NOMO-1 treated with DMSO at 0.1 percent for 48 hours (cell line): Measurements from ENCODE around the gene TNFSF18.
A peak's percentile ranks its signal among the peaks of the same experiment; 100 is the strongest.
"Not testable (repeated sequence)": the region's sequence is repeated elsewhere in the genome, so short reads cannot be mapped to it uniquely, and the experiment has no call there.

Source experiments
- DNase-seq: peaks from one replicate; lab custom pipeline; 2025; ENCODE audit not compliant: unreplicated experiment; lab: John Stamatoyannopoulos, UW

The TNFSF18 gene, protein sequence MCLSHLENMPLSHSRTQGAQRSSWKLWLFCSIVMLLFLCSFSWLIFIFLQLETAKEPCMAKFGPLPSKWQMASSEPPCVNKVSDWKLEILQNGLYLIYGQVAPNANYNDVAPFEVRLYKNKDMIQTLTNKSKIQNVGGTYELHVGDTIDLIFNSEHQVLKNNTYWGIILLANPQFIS

DNA sequence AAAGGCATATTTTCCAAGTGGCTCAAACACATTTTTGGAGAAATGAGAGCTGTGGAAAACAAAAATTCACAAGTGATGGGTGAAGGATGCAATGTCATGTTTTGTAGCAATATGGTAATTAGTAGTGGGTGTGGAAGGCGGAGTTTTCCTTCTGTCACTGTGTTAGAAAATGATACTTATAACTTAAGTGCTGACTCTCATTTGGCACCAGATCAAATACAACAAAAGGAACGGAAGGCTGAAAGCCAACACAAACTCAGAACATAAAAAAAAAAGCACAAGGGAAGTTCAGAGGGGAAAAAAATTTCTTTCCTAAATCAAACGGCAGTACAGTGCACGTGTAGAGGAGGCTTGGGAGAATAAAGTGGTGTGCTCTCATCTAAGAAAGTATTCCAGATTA is at the start of gene TNFSF18:
Gene TNFSF18, minus strand, starts transcription at position 77 of the 400 bp plus-strand sequence. Its CDS starts 45 bp downstream, at position 32.
- peak; percentile 10 for DNase-seq

DNA sequence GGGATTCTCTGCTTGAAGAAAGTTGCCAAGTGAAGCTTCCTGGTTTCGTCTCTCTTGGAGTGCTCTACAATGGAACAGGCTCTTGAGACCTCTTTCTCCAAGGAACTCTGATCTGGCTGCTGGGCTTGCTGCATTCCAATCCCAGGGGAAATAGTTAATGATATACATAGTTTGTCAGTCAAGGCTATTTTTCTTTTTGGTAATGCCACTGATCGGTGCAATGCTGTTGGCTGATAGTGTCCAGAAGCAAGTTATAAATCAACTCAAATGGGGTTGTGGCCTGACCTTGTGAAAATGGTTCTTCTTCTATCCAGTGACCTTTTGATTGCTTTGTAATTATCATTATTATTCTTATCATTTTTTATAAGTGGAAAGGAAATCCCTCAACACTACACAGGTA is 48.4 kb upstream of the TNFSF18 start:
- DNase-seq, result no peak

DNA sequence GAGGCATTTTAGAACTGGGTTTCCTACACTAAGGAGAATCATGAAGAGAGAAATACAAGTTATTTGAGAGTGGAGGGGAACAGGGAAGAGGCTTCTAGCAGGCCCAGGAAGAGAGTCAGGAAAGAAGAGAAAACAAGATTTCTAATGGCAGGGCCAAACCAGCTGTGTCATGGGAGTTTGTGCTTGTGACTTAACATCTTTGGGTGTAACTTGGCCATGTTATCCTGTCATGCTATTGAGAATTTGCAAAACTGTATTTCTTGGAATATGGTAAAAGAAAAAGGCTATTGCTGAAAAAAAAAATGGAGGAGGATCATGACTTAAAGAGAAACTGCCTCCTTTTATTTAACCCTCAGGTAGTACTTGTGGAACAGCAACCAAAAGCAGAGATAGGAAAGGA is 47.4 kb upstream of the TNFSF18 start:
- DNase-seq, result no peak

DNA sequence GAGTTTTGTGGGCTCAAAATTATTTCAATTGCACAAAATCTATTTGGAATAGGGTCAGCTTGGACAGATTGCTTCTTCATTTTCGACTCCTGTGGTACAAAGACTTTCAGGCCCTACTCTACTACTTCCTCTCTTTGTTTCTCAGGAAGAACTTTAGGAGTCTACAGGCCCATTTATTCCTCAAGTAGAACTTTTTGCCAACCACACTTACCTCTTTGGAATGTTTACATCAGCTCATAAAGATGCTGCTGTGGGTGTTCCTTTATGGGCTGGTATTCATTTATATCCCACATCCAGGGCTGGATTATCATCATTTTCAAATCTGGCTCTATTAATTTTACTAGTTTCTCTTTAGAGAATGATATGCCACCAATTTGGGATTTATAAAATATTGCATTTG is 46.3 kb upstream of the TNFSF18 start:
- no peak for DNase-seq

DNA sequence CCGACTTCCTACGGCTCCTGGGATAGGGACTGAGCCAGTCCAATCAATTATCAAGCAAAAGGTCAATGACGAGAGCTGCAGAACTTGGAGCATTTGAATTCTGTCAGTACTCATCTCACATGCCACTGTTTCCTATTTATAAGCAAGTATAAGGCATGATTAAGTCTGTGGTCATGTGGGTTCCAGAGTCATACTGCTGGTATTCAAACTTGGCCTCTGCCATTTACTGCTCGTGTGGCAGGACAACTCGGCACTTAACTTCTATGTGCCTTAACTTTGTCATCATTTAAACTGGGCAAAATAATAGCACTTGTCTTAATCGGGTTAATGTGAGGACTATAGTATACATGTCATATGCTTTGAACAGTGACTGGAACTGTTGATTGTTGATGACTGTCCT is 44.9 kb upstream of the TNFSF18 start:
- no peak for DNase-seq

DNA sequence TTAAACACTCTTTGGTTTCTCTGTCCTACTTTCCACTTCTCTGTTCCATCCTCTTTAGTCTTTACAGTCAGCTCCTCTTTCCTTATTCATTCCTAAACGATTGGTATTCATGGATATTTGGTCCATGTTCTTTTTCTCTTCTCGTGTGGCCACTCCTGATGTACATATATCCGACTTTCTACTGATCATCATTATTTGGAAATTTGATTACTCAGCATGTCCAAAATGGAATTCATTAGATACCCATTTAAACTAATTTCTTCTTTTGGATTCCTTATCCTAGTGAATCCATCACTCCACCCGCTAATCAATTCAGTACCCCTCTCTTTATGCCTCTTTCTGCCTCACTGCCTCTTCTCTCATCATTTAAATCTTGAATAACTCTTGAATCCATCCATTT is 43.8 kb upstream of the TNFSF18 start:
- DNase-seq, result no peak

DNA sequence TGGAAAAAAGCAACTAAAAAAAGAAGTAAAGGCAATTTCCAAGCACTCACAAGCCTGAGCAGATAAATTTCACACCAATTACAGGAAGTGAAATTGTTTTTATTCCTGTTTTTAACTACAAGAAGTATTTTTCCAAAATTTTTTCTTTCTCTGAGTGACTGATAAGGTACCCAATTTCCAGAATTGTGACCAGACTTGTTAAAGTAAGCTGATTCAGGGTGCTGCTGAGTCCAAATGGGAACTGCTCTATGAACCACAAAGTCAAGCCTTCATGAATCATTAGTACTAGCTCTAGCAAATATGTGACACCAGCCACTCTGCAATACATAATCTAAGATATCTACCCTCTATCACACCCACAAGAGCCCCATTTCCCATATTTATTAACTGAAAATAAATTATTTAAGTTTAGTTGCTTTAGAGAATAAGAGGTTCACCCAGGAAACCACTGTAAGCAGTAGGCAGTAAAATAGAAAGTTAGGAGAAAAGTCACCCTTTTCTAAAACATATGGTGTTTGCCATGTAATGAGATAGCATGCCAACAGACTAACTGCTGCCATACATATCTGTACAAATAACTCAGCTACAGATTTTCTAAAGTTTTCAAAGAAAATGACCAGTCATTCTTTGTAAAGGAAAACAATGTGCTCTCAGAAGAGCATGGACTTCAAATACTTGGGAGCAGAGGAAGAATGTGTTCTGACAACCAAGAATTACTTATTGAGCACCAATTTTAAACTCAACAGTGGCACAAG is 43.1 kb upstream of the TNFSF18 start:
- DNase-seq, result peak; percentile 53

DNA sequence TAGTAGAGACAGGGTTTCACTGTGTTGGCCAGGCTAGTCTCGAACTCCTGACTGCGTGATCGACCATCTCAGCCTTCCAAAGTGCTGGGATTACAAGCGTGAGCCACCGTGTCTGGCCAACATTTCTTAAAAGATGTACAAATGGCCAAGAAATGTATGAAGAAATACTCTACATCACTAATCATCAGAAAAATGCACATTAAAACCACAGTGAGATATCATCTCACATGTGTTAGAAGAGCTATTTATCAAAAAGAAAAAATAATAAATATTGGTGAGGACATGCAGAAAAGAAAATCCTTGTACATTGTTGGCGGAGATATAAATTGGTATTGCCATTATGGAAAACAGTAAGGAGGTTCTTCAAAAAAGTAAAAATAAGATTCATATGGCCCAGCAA is 33.6 kb upstream of the TNFSF18 start:
- no peak for DNase-seq

DNA sequence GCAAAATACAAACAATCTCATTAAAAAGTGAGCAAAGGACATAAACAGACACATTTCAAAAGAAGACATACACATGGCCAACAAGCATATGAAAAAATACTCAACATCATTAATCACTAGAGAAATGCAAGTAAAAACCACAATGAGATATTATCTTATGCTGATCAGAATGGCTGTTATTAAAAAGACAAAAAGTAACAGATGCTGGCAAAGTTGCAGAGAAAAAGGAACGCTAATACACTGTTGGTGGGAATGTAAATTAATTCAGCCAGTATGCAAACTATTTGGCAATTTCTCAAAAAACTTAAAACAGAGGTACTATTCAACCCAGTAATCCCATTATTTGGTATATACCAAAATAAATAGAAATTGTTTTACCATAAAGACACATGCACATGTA is 32.2 kb upstream of the TNFSF18 start:
- no peak for DNase-seq

DNA sequence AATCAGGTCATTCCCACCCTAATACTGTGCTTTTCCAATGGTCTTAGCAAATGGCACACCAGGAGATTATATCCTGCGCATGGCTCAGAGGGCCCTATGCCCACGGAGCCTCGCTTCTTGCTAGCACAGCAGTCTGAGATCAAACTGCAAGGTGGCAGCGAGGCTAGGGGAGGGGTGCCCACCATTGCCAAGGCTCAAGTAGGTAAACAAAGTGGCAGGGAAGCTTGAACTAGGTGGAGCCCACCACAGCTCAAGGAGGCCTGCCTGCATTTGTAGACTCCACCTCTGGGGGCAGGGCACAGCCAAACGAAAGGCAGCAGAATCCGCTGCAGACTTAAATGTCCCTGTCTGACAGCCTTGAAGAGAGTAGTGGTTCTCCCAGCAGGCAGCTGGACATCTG is 23.5 kb upstream of the TNFSF18 start:
- not testable (repeated sequence) for DNase-seq

DNA sequence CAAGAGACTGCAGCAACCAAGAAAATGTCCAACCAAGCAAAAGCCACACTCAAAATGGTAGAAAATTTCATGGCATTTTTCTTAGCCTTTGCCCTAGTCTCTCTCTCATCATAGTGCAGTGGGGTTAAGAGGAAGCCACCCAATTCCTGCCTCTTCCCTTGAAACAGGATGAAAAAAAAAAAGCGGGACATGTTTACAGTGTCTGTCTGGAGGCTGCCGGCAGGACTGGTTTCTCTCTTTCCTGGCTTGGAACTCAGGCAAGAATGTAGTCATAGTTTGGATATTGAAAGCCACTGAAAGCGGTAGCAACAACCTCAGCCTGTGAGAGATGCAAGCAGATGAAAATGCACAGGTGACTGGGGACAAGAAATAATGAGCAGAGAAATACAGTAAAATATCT is 13.3 kb upstream of the TNFSF18 start:
- no peak for DNase-seq

DNA sequence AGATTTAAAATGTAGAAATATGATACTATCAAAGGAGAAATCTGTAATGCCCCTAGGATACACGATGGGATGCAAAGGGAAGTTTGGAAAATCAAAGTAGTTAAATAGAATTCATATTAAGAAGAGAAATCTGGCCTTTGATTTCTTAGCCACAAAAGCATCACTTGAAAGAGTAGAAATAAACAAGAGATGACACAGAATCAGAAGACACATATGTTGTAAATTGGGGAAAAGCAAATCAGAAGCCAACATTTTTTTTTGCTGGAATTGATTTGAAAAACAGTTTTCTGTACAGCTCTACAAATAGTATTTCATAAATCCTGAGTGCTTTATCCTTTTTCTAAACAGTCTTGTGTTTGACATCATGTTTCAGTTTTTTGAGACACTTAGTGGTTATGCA is 12.4 kb upstream of the TNFSF18 start:
- no peak for DNase-seq

DNA sequence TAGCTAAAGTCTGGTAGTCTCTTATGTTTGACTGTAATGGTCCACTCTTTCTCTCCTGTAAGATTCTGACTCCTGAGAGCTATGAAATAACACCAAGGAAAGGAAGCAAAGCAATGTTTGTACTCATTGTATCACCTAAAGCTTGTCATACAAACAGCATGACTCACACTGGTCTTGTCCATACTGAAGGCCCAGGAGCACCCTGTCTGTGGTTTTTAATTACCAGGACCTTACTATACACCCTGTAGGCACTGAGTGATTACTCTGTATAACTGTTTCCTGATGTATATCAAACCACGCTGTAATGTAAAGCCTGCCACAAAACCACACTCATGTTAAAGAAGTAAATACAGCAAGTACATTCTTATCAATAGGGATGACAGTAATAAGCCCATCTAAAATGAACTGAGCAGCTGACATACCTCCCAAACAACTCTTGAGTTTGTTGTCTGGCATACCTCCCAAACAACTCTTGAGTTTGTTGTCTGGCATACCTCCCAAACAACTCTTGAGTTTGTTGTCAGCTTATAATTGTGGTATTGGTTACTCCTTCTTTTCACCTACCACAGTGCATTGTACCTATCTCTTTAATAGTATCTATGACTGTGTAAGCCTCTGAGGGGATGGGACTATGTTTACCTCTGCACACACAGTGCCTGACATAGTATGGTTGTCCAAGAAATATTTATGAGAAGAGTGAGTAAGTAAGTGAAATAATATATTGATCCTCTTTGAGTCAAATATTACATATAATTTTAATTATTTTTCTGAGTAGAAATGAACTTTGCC is 11.6 kb upstream of the TNFSF18 start:
- no peak for DNase-seq

DNA sequence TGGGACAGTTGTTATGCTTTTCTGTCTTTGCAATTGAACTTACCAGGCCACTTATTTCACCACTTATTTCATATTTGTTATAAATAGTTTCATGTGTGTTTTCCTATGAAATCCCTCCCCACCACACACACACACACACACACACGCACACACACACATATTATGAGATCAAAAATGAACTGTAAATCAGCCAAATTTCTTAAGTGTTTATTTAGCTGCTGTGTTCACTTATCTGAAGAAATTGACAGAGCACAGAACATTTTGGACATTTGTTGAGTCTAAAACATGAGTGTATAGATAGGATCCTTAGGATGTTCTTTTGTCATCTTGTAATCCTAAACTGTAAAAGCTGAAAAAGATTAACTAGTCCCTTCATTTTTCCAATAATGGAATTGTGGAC is 7.8 kb upstream of the TNFSF18 start:
- DNase-seq, result no peak

DNA sequence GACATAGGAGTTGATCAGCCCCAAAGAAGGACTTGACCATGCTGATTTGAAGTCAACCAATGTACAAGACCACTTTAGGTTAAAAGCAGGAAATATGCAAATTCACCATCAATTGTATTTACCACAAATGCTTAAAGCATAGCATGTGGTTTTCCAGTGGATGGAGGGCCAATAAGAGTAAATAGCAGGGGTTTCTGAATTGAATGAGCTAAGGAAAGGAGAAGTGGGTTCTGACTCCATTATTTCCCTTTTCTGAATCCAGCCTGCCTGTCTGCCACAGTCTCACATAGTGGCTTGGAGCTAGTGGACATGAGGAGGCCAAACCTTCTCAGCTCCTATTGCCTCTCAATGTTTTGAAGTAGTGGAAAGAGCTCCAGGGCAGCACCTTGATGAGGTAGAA is 7.2 kb upstream of the TNFSF18 start:
- DNase-seq, result peak; percentile 37

DNA sequence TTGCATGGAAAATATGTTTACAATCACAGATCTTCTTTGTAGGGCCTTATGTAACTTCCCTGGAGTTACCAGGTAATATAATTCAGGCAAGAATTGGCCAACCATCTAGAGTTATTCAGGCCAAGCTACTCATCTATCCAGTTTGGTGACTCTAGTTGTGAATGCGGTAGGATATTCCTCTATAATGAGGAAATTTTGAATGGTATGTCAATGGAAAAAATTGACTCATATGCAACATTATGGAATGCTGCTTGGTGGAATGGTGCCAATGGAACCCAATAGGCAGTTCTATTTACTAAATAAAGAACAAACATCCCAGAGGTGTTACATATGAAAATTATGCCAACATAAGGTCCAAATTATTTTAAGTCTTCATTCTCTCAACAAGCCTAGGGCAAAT is 5.6 kb upstream of the TNFSF18 start:
- no peak for DNase-seq

DNA sequence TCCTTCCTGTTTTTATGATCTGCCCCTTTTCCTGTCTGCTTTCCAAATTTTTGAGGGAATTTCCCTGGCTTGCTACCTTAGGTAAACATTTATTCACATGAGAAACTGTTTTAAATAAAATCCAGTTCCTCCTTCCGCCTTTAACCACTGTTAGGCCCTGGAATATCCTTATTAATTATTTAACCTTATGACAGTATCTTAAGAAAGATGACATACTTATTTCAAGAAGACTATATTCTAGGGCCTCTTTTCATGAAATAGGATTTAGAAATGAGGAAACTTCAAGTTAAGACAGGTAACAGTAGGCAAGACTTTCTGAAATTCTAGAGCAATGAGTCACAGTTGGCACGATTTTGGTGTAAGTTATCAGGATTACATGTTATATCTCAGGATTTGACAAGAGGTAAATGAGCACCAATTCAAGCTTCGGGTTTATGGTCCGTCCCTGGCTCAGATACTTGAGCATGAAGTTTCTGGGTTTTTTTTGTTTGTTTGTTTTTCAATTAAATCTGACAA is 2.0 kb upstream of the TNFSF18 start:
- DNase-seq, result no peak

DNA sequence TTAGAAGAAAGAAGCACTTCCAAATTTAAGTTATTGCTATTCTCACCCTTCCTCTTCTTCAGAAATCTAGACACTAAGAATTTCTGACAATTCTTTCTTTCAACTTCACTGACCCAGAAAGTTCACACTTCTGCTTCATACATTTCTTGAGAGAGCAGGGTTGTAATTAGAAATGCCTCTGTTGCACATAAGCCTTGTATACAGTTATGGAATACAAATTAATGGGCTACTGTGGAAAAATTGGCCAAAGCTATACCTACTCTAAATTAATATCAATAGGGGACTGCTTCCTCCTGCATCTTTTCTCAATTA is 1.5 kb downstream of the TNFSF18 start:
- no peak for DNase-seq

DNA sequence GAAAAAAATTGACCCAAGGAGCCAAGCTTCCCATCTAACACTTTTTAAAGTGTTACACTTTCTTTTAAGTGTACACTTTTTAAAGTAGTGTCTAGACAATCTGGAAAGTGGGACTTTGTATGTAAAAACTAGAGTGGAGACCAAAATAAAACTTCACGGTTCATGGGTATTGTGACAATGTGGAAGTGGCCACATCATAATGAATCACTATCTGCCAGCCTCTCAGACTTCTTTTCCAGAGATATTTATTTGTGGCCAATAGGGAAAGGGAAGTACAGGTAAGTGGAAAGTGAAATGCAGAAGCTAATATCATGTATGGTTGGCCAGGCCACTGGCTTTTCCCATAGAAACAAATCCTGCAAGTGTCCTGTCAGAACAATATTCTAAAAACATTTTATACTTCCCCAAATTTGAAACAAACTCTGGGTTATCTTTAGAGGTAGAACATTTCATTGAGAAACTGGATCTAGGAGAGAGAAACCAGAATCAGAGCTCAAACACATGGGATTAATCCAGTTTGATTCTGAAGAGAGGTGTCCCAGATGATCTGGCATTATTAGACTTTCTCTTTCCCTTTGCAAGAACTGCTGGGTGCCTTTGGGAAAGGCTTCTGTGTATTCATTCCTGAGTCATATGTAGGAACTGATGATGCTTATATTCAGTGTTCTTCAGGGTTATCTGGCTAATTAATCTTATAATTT is 2.0 kb downstream of the TNFSF18 start:
- peak; percentile 46 for DNase-seq

DNA sequence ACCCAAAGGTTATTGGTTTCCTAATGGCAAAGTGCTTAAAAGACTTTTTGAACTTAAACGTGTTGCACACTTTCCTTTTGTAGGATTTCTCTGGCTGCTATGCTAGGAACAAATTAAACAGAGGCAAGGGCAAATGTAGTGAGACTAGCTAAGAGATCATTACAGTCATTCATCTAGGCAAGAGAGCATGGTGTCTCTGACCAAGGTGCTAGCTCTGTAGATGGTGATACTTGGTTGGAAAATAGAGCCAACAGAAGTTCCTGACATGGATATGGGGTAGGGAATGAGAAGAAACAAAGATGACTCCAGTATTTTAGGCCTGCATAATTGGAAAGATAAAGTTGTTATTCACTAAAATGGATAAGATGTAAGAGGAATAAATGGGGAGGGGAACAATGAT is 6.1 kb downstream of the TNFSF18 start:
- DNase-seq, result no peak

DNA sequence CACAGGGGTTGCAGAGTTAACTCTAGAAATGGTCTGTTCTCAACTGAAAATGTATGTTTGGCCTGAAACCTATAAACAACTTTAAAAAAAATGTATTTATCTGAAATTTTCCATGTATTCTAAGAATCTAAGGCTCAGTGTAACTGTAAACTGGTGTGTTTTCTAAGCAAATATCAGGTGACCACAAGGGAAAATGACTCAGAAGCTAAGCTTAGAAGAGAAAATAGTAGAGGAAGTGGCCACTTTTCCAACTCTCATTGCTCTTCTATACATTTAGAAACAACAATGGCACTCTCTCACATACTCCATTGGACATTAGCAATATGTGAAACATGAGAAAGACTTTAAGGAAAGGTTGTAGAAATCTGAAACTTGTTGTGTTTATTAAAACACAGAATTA is 7.5 kb downstream of the TNFSF18 start:
- peak; percentile 60 for DNase-seq

DNA sequence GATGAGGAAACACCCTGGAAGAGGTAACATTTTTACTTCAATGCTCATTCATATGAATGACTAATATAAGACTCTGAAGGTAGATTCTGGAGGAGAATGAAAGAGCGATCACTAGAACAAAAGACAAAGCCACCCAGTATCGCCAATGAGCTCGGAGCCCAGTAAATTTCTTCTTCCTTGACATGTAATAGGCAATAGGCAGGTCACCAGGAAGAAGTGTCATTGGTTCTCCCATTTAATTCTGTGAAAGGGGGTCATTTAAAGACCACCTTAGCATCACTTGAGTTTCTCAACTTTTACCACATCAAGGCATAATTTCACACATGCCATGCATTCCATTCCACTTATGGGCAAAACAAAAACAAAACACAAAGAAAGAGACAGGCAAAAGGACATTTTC is 7.9 kb downstream of the TNFSF18 start:
- DNase-seq, result no peak
